ENCODE results near the gene NPSR1. TPM values are rescaled to one million over a fixed set of nuclear protein-coding genes. Genes with fewer than 3 reads are reported as not detected.
"Not testable (repeated sequence)": the region's sequence is repeated elsewhere in the genome, so short reads cannot be mapped to it uniquely, and the experiment has no call there.

The NPSR1 gene
- total and polyA plus RNA-seq, 11 donors: not detected

DNA sequence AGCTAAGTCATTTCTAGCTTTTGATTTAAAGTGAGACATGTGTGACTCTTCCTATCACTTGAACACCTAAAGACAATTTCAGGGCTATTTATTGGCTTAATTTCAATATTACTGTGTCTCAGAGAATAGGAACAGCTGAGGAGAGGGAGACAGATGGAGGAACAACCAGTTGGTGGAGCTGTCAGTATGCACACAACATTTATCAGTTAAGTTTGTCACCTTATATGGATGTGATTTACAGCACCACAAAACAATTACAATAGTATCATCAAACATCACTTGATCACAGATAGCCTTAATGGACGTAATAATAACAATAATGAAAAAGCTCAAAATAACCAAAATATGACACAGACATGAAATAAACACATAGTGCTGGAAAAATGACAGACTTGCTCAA, 129.6 kb downstream of the NPSR1 start:
- 56 to 72% (median 61%) methylated on average over 1 of the region's 1 CpG for WGBS, 4 donors
- no peak for TF ChIP-seq POLR2A (IDR thresholded peaks at IDR 0.05)
- TF ChIP-seq, protein P1, sequence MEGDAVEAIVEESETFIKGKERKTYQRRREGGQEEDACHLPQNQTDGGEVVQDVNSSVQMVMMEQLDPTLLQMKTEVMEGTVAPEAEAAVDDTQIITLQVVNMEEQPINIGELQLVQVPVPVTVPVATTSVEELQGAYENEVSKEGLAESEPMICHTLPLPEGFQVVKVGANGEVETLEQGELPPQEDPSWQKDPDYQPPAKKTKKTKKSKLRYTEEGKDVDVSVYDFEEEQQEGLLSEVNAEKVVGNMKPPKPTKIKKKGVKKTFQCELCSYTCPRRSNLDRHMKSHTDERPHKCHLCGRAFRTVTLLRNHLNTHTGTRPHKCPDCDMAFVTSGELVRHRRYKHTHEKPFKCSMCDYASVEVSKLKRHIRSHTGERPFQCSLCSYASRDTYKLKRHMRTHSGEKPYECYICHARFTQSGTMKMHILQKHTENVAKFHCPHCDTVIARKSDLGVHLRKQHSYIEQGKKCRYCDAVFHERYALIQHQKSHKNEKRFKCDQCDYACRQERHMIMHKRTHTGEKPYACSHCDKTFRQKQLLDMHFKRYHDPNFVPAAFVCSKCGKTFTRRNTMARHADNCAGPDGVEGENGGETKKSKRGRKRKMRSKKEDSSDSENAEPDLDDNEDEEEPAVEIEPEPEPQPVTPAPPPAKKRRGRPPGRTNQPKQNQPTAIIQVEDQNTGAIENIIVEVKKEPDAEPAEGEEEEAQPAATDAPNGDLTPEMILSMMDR (IDR thresholded peaks at IDR 0.05): no peak
- Histone ChIP-seq H3K9me3 (peaks cover 0 to 15% (median 10%) of the 10 kb centered on the region in 12 donors), H3K4me1 (no peaks in the 10 kb centered on the region), H3K27ac (no peak overlapping the region), H3K36me3 (no peaks in the 10 kb centered on the region), H3K4me3 (no peak overlapping the region), H3K27me3 (peaks cover 0 to 2% (median 0%) of the 10 kb centered on the region in 9 donors)
- no peak for DNase-seq
- no peak for ATAC-seq
- intact Hi-C loops (cut with DNase I): no loop called here

GRCh38 chr7:34806831-34807230, 148.8 kb downstream of the NPSR1 start:
- intact Hi-C loops (cut with DNase I): no loop called here
- ATAC-seq: no peak
- peaks cover 0 to 8% (median 0%) of the 10 kb centered on the region in 12 donors for H3K9me3 ChIP-seq
- TF ChIP-seq, protein P1 (IDR thresholded peaks at IDR 0.05): no peak
- TF ChIP-seq POLR2A (IDR thresholded peaks at IDR 0.05): no peak
- no peaks in the 10 kb centered on the region for H3K36me3 ChIP-seq
- H3K4me1 ChIP-seq: no peaks in the 10 kb centered on the region
- no peaks in the 10 kb centered on the region for H3K27me3 ChIP-seq
- no peak for DNase-seq
- no peak overlapping the region for H3K4me3 ChIP-seq
- no peak overlapping the region for H3K27ac ChIP-seq
- 65 to 71% (median 69%) methylated on average over 2 of the region's 2 CpGs for WGBS, 4 donors

DNA sequence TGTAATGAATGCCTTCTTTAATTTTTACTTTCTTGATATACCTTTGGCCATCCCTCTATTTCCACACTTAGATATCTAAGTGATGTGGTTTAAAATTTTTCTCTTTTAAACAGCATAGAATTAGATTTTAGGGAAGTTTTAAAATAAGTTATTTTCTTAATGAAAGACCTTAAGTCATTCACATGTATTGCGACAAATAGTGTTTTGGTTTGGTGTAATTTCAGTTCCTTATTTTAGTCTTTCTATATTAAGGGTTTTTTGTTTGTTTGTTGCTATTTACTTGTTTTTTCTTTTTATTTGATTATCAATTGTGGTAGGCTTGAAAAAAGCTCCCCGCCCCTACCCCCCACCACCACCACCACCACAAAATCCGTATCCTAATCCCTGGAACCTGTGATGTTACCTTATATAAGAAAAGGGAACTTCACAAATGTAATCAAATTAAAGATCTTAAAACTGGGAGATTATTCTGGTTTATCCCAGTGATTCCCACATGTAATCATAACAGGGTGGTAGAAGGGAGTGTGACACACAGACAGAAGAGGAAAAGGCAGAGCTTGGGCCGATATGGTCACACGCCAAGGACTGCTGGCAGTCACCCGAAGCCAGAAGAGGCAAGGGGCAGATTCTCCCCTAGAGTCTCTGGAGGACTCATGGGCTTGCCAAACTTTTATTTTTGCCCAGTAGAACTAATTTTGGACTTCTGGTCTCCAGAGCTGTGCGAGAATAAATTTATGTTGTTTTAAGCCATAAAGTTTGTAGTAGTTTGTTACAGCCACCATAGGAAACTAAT, 149.7 kb downstream of the NPSR1 start:
- DNase-seq (no peak), ATAC-seq (no peak)
- Histone ChIP-seq H3K4me1 (no peaks in the 10 kb centered on the region), H3K27ac (no peak overlapping the region), H3K36me3 (no peaks in the 10 kb centered on the region), H3K27me3 (no peaks in the 10 kb centered on the region), H3K9me3 (peaks cover 0 to 8% (median 0%) of the 10 kb centered on the region in 12 donors), H3K4me3 (no peak overlapping the region)
- 62 to 74% (median 66%) methylated on average over 7 of the region's 7 CpGs for WGBS, 4 donors
- TF ChIP-seq, protein P1 (IDR thresholded peaks at IDR 0.05): no peak
- TF ChIP-seq POLR2A (IDR thresholded peaks at IDR 0.05): no peak
- intact Hi-C loops (cut with DNase I): no loop called here

DNA sequence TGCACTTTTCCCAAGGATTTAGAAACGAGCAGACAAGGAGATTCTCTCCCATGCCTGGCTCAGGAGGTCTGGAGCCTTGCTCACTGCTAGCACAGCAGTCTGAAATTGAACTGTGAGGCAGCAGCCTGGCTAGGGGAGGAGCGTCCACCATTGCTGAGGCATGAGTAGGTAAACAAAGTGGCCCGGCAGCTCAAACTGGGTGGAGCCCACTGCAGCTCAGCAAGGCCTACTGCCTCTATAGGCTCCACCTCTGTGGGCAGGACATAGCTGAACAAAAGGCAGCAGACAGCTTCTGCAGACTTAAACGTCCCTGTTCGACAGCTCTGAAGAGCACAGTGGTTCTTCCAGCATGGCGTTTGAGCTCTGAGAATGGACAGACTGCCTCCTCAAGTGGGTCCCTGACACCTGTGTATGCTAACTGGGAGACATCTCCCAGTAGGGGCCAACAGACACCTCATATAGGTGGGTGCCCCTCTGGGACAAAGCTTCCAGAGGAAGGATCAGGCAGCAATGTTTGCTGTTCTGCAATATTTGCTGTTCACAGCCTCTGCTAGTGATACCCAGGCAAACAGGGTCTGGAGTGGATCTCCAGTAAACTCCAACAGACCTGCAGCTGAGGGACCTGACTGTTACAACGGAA, 156.3 kb downstream of the NPSR1 start:
- ATAC-seq; intact Hi-C loops (cut with DNase I); H3K36me3 ChIP-seq; DNase-seq; H3K4me1 ChIP-seq; H3K27ac ChIP-seq; H3K27me3 ChIP-seq; H3K4me3 ChIP-seq; H3K9me3 ChIP-seq: not testable (repeated sequence)
- WGBS, 4 donors: 66 to 76% (median 70%) methylated on average over 7 of the region's 7 CpGs

Data from heart left ventricle (tissue), 16 donors.